ENCODE data around the gene BCL11B. TPM values are rescaled to one million over a fixed set of nuclear protein-coding genes. Genes with fewer than 3 reads are reported as not detected.

Gene BCL11B
- total RNA-seq, 4 donors from 2014 or later, result under 0.01 to 1.1 (median 0.39) TPM

GRCh38 chr14:99287269-99287942 is 15.4 kb upstream of the BCL11B start:
- no peak for ATAC-seq
- H3K9me3 ChIP-seq, result no peaks in the 10 kb centered on the region
- no peak overlapping the region for H3K4me3 ChIP-seq
- H3K27ac ChIP-seq, result no peak overlapping the region
- H3K4me1 ChIP-seq, result no peaks in the 10 kb centered on the region
- WGBS, 2 donors (ENCODE audit: low coverage in 1 of 2), result 64% methylated on average over 7 of the region's 13 CpGs; no CpG with 5 or more reads in 1 of the 2 donors
- peaks cover 56% of the 10 kb centered on the region for H3K27me3 ChIP-seq
- TF ChIP-seq POLR2AphosphoS5 (IDR thresholded peaks at IDR 0.05), result no peak
- no peaks in the 10 kb centered on the region for H3K36me3 ChIP-seq

GRCh38 chr14:99286761-99287160 is 14.8 kb upstream of the BCL11B start:
- Histone ChIP-seq H3K27ac (no peak overlapping the region), H3K9me3 (no peaks in the 10 kb centered on the region), H3K4me3 (no peak overlapping the region), H3K4me1 (no peaks in the 10 kb centered on the region), H3K36me3 (no peaks in the 10 kb centered on the region), H3K27me3 (peaks cover 59% of the 10 kb centered on the region)
- no peak for TF ChIP-seq POLR2A (IDR thresholded peaks at IDR 0.05)
- no peak for TF ChIP-seq EP300 (IDR thresholded peaks at IDR 0.05)
- TF ChIP-seq POLR2AphosphoS5 (IDR thresholded peaks at IDR 0.05), result no peak
- TF ChIP-seq, protein P1, sequence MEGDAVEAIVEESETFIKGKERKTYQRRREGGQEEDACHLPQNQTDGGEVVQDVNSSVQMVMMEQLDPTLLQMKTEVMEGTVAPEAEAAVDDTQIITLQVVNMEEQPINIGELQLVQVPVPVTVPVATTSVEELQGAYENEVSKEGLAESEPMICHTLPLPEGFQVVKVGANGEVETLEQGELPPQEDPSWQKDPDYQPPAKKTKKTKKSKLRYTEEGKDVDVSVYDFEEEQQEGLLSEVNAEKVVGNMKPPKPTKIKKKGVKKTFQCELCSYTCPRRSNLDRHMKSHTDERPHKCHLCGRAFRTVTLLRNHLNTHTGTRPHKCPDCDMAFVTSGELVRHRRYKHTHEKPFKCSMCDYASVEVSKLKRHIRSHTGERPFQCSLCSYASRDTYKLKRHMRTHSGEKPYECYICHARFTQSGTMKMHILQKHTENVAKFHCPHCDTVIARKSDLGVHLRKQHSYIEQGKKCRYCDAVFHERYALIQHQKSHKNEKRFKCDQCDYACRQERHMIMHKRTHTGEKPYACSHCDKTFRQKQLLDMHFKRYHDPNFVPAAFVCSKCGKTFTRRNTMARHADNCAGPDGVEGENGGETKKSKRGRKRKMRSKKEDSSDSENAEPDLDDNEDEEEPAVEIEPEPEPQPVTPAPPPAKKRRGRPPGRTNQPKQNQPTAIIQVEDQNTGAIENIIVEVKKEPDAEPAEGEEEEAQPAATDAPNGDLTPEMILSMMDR (IDR thresholded peaks at IDR 0.05), result no peak
- ATAC-seq, result no peak
- WGBS, 2 donors (ENCODE audit: low coverage in 1 of 2), result 68 to 80% methylated on average over 1 to 2 of the region's 2 CpGs

DNA sequence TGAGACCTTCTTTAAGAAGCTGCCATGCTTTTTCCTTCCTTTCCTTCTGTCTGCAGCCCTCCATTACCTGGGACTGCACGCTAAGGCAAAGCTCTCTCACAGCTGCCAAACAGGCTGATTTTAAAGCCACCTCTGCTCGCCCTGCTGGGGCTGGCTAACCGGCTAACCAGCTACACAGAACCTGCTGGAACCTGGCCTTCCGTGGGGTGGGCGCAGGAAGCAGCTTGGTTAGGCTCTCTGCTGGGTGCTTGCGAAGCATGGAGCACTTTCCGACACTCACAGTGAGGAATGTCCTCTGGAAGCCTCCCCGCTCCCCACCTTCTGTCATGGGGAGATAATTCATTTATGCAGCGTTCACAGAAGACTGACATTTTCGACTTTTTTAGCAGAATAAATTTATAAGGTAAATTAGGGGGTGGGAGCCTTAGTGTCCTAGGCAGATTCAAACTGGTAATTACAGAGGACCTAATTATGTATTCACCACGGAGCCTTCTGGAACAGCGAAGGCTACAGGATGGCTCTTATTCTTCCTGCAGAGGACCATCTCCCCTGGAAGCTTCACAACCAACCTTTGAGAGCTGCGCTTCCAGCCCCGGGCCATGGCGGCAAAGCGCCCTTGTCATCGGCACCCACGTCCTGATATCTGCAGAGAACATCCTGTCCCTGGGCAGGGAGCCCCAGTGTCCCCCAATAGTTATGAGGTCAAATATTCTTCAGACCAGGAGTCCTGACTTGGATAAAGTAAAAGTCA is 12.4 kb upstream of the BCL11B start:
- H3K27me3 ChIP-seq, result peaks cover 78% of the 10 kb centered on the region
- TF ChIP-seq EP300 (IDR thresholded peaks at IDR 0.05) (no peak), POLR2A (IDR thresholded peaks at IDR 0.05) (no peak), POLR2AphosphoS5 (IDR thresholded peaks at IDR 0.05) (no peak)
- TF ChIP-seq, protein P1 (IDR thresholded peaks at IDR 0.05), result no peak
- no peaks in the 10 kb centered on the region for H3K9me3 ChIP-seq
- WGBS, 2 donors (ENCODE audit: low coverage in 1 of 2), result 61 to 74% methylated on average over 8 to 14 of the region's 18 CpGs
- no peak overlapping the region for H3K27ac ChIP-seq
- no peaks in the 10 kb centered on the region for H3K36me3 ChIP-seq
- ATAC-seq, result no peak
- no peak overlapping the region for H3K4me3 ChIP-seq
- H3K4me1 ChIP-seq, result no peaks in the 10 kb centered on the region

DNA sequence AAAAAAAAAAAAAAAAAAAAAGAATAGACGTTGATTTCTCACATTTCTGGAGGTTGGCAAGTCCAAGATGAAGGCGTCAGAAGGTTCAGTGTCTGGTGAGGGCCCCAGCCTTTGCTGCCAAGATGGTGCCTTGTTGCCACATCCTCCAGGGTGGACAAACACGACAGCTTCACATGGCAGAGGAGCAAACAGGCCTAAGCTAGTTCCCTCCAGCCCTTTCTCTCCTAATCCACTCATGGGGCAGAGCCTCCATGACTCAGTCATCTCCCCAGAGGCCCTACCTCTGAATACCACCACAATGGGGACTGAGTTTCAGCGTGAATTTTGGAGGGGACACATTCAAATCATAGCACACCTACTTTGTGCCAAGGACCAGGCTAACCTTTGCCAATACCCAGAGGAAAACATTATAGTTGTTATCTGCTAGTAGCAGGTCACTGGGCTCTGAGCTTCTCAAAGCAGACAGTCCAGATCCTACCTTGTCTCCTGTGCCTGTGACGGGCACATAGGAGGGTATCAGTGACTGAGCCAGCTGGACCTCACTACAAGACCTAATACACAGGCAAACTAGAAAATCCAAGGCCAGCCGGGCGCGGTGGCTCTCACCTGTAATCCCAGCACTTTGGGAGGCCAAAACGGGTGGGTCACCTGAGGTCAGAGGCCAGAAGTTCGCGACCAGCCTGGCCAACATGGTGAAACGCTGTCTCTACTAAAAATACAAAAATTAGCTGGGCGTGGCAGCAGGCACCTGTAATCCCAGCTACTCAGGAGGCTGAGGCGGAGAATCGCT is 10.5 kb upstream of the BCL11B start:
- WGBS, 2 donors (ENCODE audit: low coverage in 1 of 2), result 76 to 90% methylated on average over 5 to 8 of the region's 15 CpGs

GRCh38 chr14:99281396-99281795 is 9.4 kb upstream of the BCL11B start:
- Histone ChIP-seq H3K9me3 (no peaks in the 10 kb centered on the region), H3K4me3 (no peak overlapping the region), H3K27ac (no peak overlapping the region), H3K27me3 (peaks cover 92% of the 10 kb centered on the region), H3K36me3 (no peaks in the 10 kb centered on the region), H3K4me1 (no peaks in the 10 kb centered on the region)
- ATAC-seq, result no peak
- 58 to 72% methylated on average over 9 to 10 of the region's 11 CpGs for WGBS, 2 donors (ENCODE audit: low coverage in 1 of 2)
- TF ChIP-seq, protein P1 (IDR thresholded peaks at IDR 0.05), result no peak
- no peak for TF ChIP-seq POLR2A (IDR thresholded peaks at IDR 0.05)

More for the DNA sequence above, 10.5 kb upstream of the BCL11B start:
- no peak overlapping the region for H3K27ac ChIP-seq
- H3K4me1 ChIP-seq, result no peaks in the 10 kb centered on the region
- H3K9me3 ChIP-seq, result no peaks in the 10 kb centered on the region
- no peak overlapping the region for H3K4me3 ChIP-seq
- H3K27me3 ChIP-seq, result peaks cover 88% of the 10 kb centered on the region
- TF ChIP-seq POLR2A (IDR thresholded peaks at IDR 0.05) (no peak), EP300 (IDR thresholded peaks at IDR 0.05) (no peak), POLR2AphosphoS5 (IDR thresholded peaks at IDR 0.05) (no peak)
- TF ChIP-seq, protein P1 (IDR thresholded peaks at IDR 0.05), result no peak
- no peak for ATAC-seq
- H3K36me3 ChIP-seq, result no peaks in the 10 kb centered on the region

All from gastroesophageal sphincter (tissue), 4 donors.